ENCODE results near the gene KCTD1. TPM values are rescaled to one million over a fixed set of nuclear protein-coding genes. Genes with fewer than 3 reads are reported as not detected.

KCTD1 gene
- total and polyA plus RNA-seq, 2 of the 8 experiments (the other 6 are each of a cell fraction or from before 2014, with no cell fraction given), result 7.7 to 14.0 TPM

GRCh38 chr18:26471826-26472225 lies 76.5 kb downstream of the KCTD1 start:
- no peak overlapping the region for H3K4me3 ChIP-seq (ENCODE audit: extremely low read depth in 1 of 4, insufficient read depth in 2 of 4, low read depth in 3 of 4, low read length in 4 of 4)
- DNase-seq (ENCODE audit: low read depth in 1 of 2, low spot score in 2 of 2), result no peak
- no peaks in the 10 kb centered on the region for H4K20me1 ChIP-seq (replicated peaks in 1 of 2; ENCODE audit: control insufficient read depth in 1 of 2, insufficient read depth in 2 of 2, low read length in 2 of 2)
- H3K36me3 ChIP-seq (ENCODE audit: control insufficient read depth in 2 of 4, insufficient read depth in 4 of 4, low read length in 3 of 4), result peaks cover 0 to 5% (median 0%) of the 10 kb centered on the region in 4 experiments; a peak in 2 of 8 replicates
- H2AFZ ChIP-seq (ENCODE audit: low read length), result no peak overlapping the region
- TF ChIP-seq POLR2AphosphoS5 (IDR thresholded peaks at IDR 0.05; ENCODE audit: low read depth, low read length) (no peak), PHF8 (conservative IDR thresholded peaks at IDR 0.05; ENCODE audit: low read depth, low read length) (no peak), TAF7 (optimal IDR thresholded peaks at IDR 0.05; ENCODE audit: borderline replicate concordance, low read depth, low read length) (no peak), ATF2 (IDR thresholded peaks at IDR 0.05; ENCODE audit: low read length) (no peak), SIN3A (conservative IDR thresholded peaks at IDR 0.05 in 1 of 2, IDR thresholded peaks at IDR 0.05 in 1 of 2; ENCODE audit: low read depth in 1 of 2, low read length in 2 of 2) (no peak), GTF2F1 (IDR thresholded peaks at IDR 0.05; ENCODE audit: borderline replicate concordance, low read depth, low read length) (no peak)
- no peaks in the 10 kb centered on the region for H3K79me2 ChIP-seq (ENCODE audit: control insufficient read depth in 1 of 2, insufficient read depth in 2 of 2, low read length in 2 of 2)
- no peak overlapping the region for H3K23ac ChIP-seq (ENCODE audit: insufficient read length)
- no peak overlapping the region for H3K9ac ChIP-seq (replicated peaks in 1 of 4; ENCODE audit: extremely low read depth in 1 of 4, low read depth in 3 of 4, low read length in 3 of 4)
- H2BK15ac ChIP-seq (ENCODE audit: low read length), result no peak overlapping the region
- no peak overlapping the region for H3K18ac ChIP-seq (ENCODE audit: extremely low read depth, low read length)
- no peak for FAIRE-seq
- H2AK5ac ChIP-seq (ENCODE audit: low read depth, low read length), result no peak overlapping the region
- ChIA-PET POLR2A (ENCODE audit: partially characterized antibody) (no interaction called here), CTCF (ENCODE audit: partially characterized antibody) (interaction anchor here (0.7 to 9.8 kb wide), 5 partner anchors 13 to 158 kb away, joined by 3 to 67 read pairs (median 4); no protein-coding TSS in a partner anchor)
- no peak overlapping the region for H4K91ac ChIP-seq (replicated peaks; ENCODE audit: insufficient read length, low read length)
- no peaks in the 10 kb centered on the region for H3K23me2 ChIP-seq (ENCODE audit: low read depth, low read length)
- no peak overlapping the region for H3K14ac ChIP-seq (ENCODE audit: insufficient read length)
- H2BK20ac ChIP-seq (ENCODE audit: low read length), result no peak overlapping the region
- no peak overlapping the region for H3K56ac ChIP-seq (replicated peaks; ENCODE audit: insufficient read length, low read depth, low read length)
- no peak overlapping the region for H2BK5ac ChIP-seq (ENCODE audit: low read depth, low read length)
- no peak overlapping the region for H2BK120ac ChIP-seq (replicated peaks; ENCODE audit: low read depth, low read length)
- H4K8ac ChIP-seq (ENCODE audit: extremely low read depth, insufficient read depth, low read length), result no peak overlapping the region
- no peak overlapping the region for H2BK12ac ChIP-seq (ENCODE audit: low read depth, low read length)
- H3K4ac ChIP-seq (replicated peaks; ENCODE audit: insufficient read length, low read depth, low read length), result no peak overlapping the region
- H3K4me1 ChIP-seq (replicated peaks in 1 of 4; ENCODE audit: control insufficient read depth in 3 of 4, insufficient read depth in 4 of 4, low read length in 3 of 4), result peaks cover 0 to 3% (median 2%) of the 10 kb centered on the region in 4 experiments; a peak in 4 of 7 replicates
- 96% methylated on average over 9 of the region's 9 CpGs; no CpG with 5 or more reads in 1 of the 2 experiments for WGBS, 2 experiments (ENCODE audit: extremely low coverage in 1 of 2, insufficient coverage in 1 of 2, insufficient read length in 1 of 2, insufficient replicate concordance in 2 of 2, low coverage in 1 of 2, low lambda C conversion rate in 2 of 2, missing lambda C conversion rate in 1 of 2)
- no peaks in the 10 kb centered on the region for H3K27me3 ChIP-seq (replicated peaks in 1 of 4; ENCODE audit: control insufficient read depth in 3 of 4, extremely low read depth in 1 of 4, insufficient read depth in 3 of 4, low read length in 3 of 4)
- H3K4me2 ChIP-seq (ENCODE audit: insufficient read depth in 1 of 2, low read depth in 2 of 2, low read length in 2 of 2), result no peak overlapping the region
- no peaks in the 10 kb centered on the region for H3K79me1 ChIP-seq (ENCODE audit: low read depth, low read length)
- no peak overlapping the region for H3K27ac ChIP-seq (ENCODE audit: low read depth, low read length)
- no peaks in the 10 kb centered on the region for H3K9me3 ChIP-seq (ENCODE audit: insufficient read depth in 2 of 2, low read depth in 1 of 2, low read length in 1 of 2)
- H4K5ac ChIP-seq (ENCODE audit: insufficient read length, low read depth, low read length), result no peak overlapping the region

All from H1 (cell line).